HEK293T (cell line): ENCODE measurements around the gene SCUBE1.

Experiments used
- CTCF ChIA-PET: fragments of 350-600 bp; formaldehyde crosslinking; extraction: SDS; loops from one replicate; lab custom pipeline; 2021; ENCODE audit warnings: antibody characterized with exemption, inconsistent platforms; lab: Yijun Ruan, JAX
- POLR2A ChIA-PET: fragments of 350-600 bp; formaldehyde crosslinking; extraction: SDS; loops from one replicate; lab custom pipeline; 2020; ENCODE audit warnings: antibody characterized with exemption, inconsistent platforms; lab: Yijun Ruan, JAX
- DNase-seq: peaks from one replicate; pipeline ENCODE4 v3.0.0; 2012; ENCODE audit warnings: mixed read lengths; ENCODE audit errors: extremely low spot score
- ARNT ChIP-seq: fragments of 450-650 bp; IDR thresholded peaks from 2 replicates; pipeline ENCODE4 v1.6.1; 2017; ENCODE audit warnings: mild to moderate bottlenecking
- BHLHE40 ChIP-seq: fragments of 450-650 bp; IDR thresholded peaks from 2 replicates; pipeline ENCODE4 v1.6.1; 2016; ENCODE audit warnings: mild to moderate bottlenecking, moderate library complexity, borderline replicate concordance
- CTBP1 ChIP-seq: fragments of 450-650 bp; IDR thresholded peaks from 2 replicates; pipeline ENCODE4 v1.6.1; 2016; ENCODE audit warnings: borderline replicate concordance
- ELF4 ChIP-seq: fragments of 450-650 bp; IDR thresholded peaks from 2 replicates; pipeline ENCODE4 v1.6.1; 2017; ENCODE audit warnings: antibody characterized with exemption
- FOXA1 ChIP-seq: fragments of 450-650 bp; IDR thresholded peaks from 2 replicates; pipeline ENCODE4 v1.6.1; 2016; ENCODE audit warnings: mild to moderate bottlenecking
- FOXK2 ChIP-seq: fragments of 450-650 bp; IDR thresholded peaks from 2 replicates; pipeline ENCODE4 v1.6.1; 2016; ENCODE audit warnings: mild to moderate bottlenecking
- FOXM1 ChIP-seq: fragments of 450-650 bp; IDR thresholded peaks from 2 replicates; pipeline ENCODE4 v1.6.1; 2017; ENCODE audit warnings: mild to moderate bottlenecking, borderline replicate concordance
- HDGF ChIP-seq: fragments of 450-650 bp; IDR thresholded peaks from 2 replicates; pipeline ENCODE4 v1.6.1; 2017; ENCODE audit warnings: antibody characterized with exemption, borderline replicate concordance
- L3MBTL2 ChIP-seq: fragments of 450-650 bp; conservative IDR thresholded peaks from 2 replicates; pipeline ENCODE4 v1.6.1; 2016; ENCODE audit warnings: mild to moderate bottlenecking
- LEF1 ChIP-seq: fragments of 450-650 bp; IDR thresholded peaks from 2 replicates; pipeline ENCODE4 v1.6.1; 2017; ENCODE audit warnings: mild to moderate bottlenecking, borderline replicate concordance
- NFRKB ChIP-seq: fragments of 450-650 bp; IDR thresholded peaks from 2 replicates; pipeline ENCODE4 v1.6.1; 2016; ENCODE audit warnings: mild to moderate bottlenecking, moderate library complexity
- SP1 ChIP-seq: fragments of 450-650 bp; IDR thresholded peaks from 2 replicates; pipeline ENCODE4 v1.6.1; 2017
- SUZ12 ChIP-seq: fragments of 450-650 bp; IDR thresholded peaks from 2 replicates; pipeline ENCODE4 v1.6.1; 2016; ENCODE audit warnings: mild to moderate bottlenecking
- TARDBP ChIP-seq: fragments of 450-650 bp; IDR thresholded peaks from 2 replicates; pipeline ENCODE4 v1.6.1; 2016
- ZNF384 ChIP-seq: fragments of 450-650 bp; IDR thresholded peaks from 2 replicates; pipeline ENCODE4 v1.6.1; 2016
- TF ChIP-seq, protein P1 (sequence below): fragments of 450-650 bp; IDR thresholded peaks from 2 replicates; pipeline ENCODE4 v1.6.1; 2016

SCUBE1 gene

DNA sequence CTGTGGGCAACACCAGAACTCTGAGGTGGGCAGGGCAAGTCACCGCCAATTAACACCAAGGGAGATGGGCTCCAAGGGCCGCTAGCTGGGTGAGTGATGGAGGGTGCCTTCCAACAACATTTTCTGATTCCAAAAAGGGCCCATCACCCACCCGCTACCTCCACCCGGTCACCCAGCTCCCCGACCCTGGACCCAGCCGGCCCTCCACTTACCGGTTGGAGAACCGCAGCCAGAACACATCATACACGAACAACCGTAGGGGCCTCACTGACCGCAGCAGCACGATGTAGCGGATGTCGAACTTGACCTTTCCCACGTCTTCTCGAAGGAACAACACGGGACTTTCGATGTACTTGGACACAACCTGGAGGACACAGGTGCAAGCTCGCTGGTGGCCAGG is 171.0 kb downstream of the SCUBE1 start:
- ChIA-PET POLR2A (no interaction called here), CTCF (no interaction called here)
- DNase-seq = no peak
- TF ChIP-seq HDGF (no peak), TARDBP (no peak), NFRKB (no peak), FOXA1 (no peak), SUZ12 (no peak), ELF4 (no peak), ZNF384 (no peak), CTBP1 (no peak), BHLHE40 (no peak), ARNT (no peak), FOXK2 (no peak), SP1 (no peak)
- TF ChIP-seq, protein P1, sequence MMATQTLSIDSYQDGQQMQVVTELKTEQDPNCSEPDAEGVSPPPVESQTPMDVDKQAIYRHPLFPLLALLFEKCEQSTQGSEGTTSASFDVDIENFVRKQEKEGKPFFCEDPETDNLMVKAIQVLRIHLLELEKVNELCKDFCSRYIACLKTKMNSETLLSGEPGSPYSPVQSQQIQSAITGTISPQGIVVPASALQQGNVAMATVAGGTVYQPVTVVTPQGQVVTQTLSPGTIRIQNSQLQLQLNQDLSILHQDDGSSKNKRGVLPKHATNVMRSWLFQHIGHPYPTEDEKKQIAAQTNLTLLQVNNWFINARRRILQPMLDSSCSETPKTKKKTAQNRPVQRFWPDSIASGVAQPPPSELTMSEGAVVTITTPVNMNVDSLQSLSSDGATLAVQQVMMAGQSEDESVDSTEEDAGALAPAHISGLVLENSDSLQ = no peak

GRCh38 chr22:43171607-43172006 is 171.6 kb downstream of the SCUBE1 start:
- ChIA-PET CTCF (no interaction called here), POLR2A (interaction anchor here (0.9 kb wide), 1 partner anchor 16 kb away, joined by 5 read pairs; no protein-coding TSS in a partner anchor)
- DNase-seq = no peak
- TF ChIP-seq ZNF384 (no peak), HDGF (no peak), SUZ12 (no peak), FOXA1 (no peak), FOXK2 (no peak)

- no peak for DNase-seq
- ChIA-PET POLR2A (interaction anchor here (0.9 kb wide), 1 partner anchor 17 kb away, joined by 5 read pairs; no protein-coding TSS in a partner anchor), CTCF (no interaction called here)
- TF ChIP-seq ELF4 (no peak), CTBP1 (no peak), LEF1 (no peak), BHLHE40 (no peak), SUZ12 (no peak), L3MBTL2 (no peak), ARNT (no peak), FOXA1 (no peak), FOXM1 (no peak), NFRKB (no peak), FOXK2 (no peak)
Measured at GRCh38 chr22:43171019-43171491, 172.1 kb downstream of the SCUBE1 start.

GRCh38 chr22:43170131-43170480 is 173.1 kb downstream of the SCUBE1 start:
- TF ChIP-seq ARNT = no peak
- no peak for TF ChIP-seq SP1
- TF ChIP-seq HDGF = no peak
- TF ChIP-seq, protein P1 = no peak
- TF ChIP-seq FOXA1 = no peak
- no peak for TF ChIP-seq L3MBTL2
- no peak for TF ChIP-seq LEF1
- no peak for TF ChIP-seq ZNF384
- no peak for TF ChIP-seq CTBP1
- TF ChIP-seq FOXK2 = no peak
- TF ChIP-seq BHLHE40 = no peak
- TF ChIP-seq ELF4 = no peak
- TF ChIP-seq NFRKB = no peak
- CTCF ChIA-PET = no interaction called here
- POLR2A ChIA-PET = no interaction called here
- no peak for DNase-seq

- no peak for DNase-seq
- ChIA-PET CTCF (interaction anchor here (0.5 kb wide), 1 partner anchor 66 kb away, joined by 4 read pairs; no protein-coding TSS in a partner anchor), POLR2A (no interaction called here)
- TF ChIP-seq SP1 = no peak
Measured at GRCh38 chr22:43169310-43170130, 173.7 kb downstream of the SCUBE1 start.

- TF ChIP-seq ARNT = no peak
- TF ChIP-seq HDGF = no peak
- TF ChIP-seq LEF1 = no peak
- no peak for TF ChIP-seq CTBP1
- TF ChIP-seq L3MBTL2 = no peak
- TF ChIP-seq, protein P1 = no peak
- TF ChIP-seq FOXA1 = no peak
- TF ChIP-seq BHLHE40 = no peak
- no peak for TF ChIP-seq SUZ12
- no peak for TF ChIP-seq FOXM1
- TF ChIP-seq NFRKB = no peak
- no peak for DNase-seq
- ChIA-PET CTCF (no interaction called here), POLR2A (no interaction called here)
Measured at GRCh38 chr22:43168471-43169309, 174.5 kb downstream of the SCUBE1 start.
